K562 (cell line): ENCODE results near the gene PTTG2. TPM values are rescaled to one million over a fixed set of nuclear protein-coding genes. Genes with fewer than 3 reads are reported as not detected.

ENCODE experiments used
- ATAC-seq: fragments of 200-7000 bp; cut with Tn5 transposase; 3 replicates; pipeline ENCODE4 v1.9.1; 2020; ENCODE audit warnings: moderate library complexity
- BruUV-seq: library from RNA; stranded (reverse); fragments of 400-500 nt; replicated peaks from 2 replicates; lab custom pipeline; 2021; lab: Mats Ljungman, UMichigan
- CTCF ChIA-PET: fragments of 300-600 bp; formaldehyde crosslinking; extraction: SDS; loops from one replicate; lab custom pipeline; 2021; ENCODE audit warnings: low intra/inter-chr PET ratio; lab: Yijun Ruan, JAX
- POLR2A ChIA-PET: fragments of 300-600, 350-650 bp; sonication (Branson Sonifier 250); formaldehyde crosslinking; extraction: SDS; loops from one replicate; lab custom pipeline; 2021; ENCODE audit warnings: antibody characterized with exemption, inconsistent platforms; lab: Yijun Ruan, JAX
- DNase-seq, 4 experiments: peaks; one replicate each; pipeline versions ENCODE4 v3.0.0 to v3.0.0-alpha.2; 2011 to 2018; ENCODE audit warnings: low spot score in 3 of 4, mixed read lengths in 3 of 4; ENCODE audit errors: extremely low read depth in 1 of 4
- FAIRE-seq: peaks from 2 replicates; lab custom pipeline; 2011; peaks lifted over from hg19 to GRCh38; lab: Jason Lieb, UNC
- H2AFZ ChIP-seq: 2 replicates; pipeline ENCODE4 v1.6.0; 2011; ENCODE audit warnings: low read depth, low read length, control low read depth, inconsistent platforms
- H3K27ac ChIP-seq: fragments of 200-600 bp; 3 replicates; pipeline ENCODE4 v1.8.0; 2011; ENCODE audit warnings: low read depth, mild to moderate bottlenecking, control low read depth, inconsistent platforms, low read length, moderate library complexity, mixed read lengths; ENCODE audit errors: extremely low read depth
- H3K27me3 ChIP-seq, 2 experiments: fragments of 300-600 bp in 1 of 2; 2 replicates in 1 of 2; 3 replicates in 1 of 2; pipeline versions ENCODE4 v1.6.0 to v1.8.0; 2011; ENCODE audit warnings: inconsistent platforms in 2 of 2, low read length in 2 of 2, mild to moderate bottlenecking in 1 of 2, mixed read lengths in 1 of 2, moderate library complexity in 1 of 2; ENCODE audit not compliant: control insufficient read depth in 2 of 2, insufficient read depth in 2 of 2
- H3K36me3 ChIP-seq: fragments of 300-600 bp; 3 replicates; pipeline ENCODE4 v1.8.0; 2011; ENCODE audit warnings: mild to moderate bottlenecking, low read length, inconsistent platforms; ENCODE audit not compliant: control insufficient read depth, insufficient read depth
- H3K4me1 ChIP-seq, 2 experiments: fragments of 200-600 bp in 1 of 2; replicated peaks in 1 of 2; 2 replicates in 1 of 2; 3 replicates in 1 of 2; pipeline versions ENCODE4 v1.5.1 to v1.8.0; 2011; ENCODE audit warnings: inconsistent platforms in 2 of 2, low read length in 2 of 2, mild to moderate bottlenecking in 1 of 2, mixed read lengths in 1 of 2, moderate library complexity in 1 of 2; ENCODE audit not compliant: control insufficient read depth in 2 of 2, insufficient read depth in 2 of 2
- H3K4me2 ChIP-seq: 2 replicates; pipeline ENCODE4 v1.6.1; 2011; ENCODE audit warnings: low read length, control low read depth, inconsistent platforms, mixed read lengths; ENCODE audit not compliant: insufficient read depth
- H3K4me3 ChIP-seq: fragments of 200-600 bp; sonication (generic), shearing (Covaris generic); 2 replicates; pipeline ENCODE4 v1.5.1; 2016; ENCODE audit warnings: control low read depth, inconsistent platforms
- H3K79me2 ChIP-seq: fragments of 200-600 bp; 3 replicates; pipeline ENCODE4 v1.8.0; 2011; ENCODE audit warnings: low read length, inconsistent platforms; ENCODE audit not compliant: control insufficient read depth, insufficient read depth
- H3K9ac ChIP-seq, 2 experiments: 2 replicates each; pipeline versions ENCODE4 v1.6.0 to v1.6.1; 2011; ENCODE audit warnings: low read depth in 2 of 2, low read length in 2 of 2, control low read depth in 1 of 2, inconsistent platforms in 1 of 2, mild to moderate bottlenecking in 1 of 2, mixed read lengths in 1 of 2; ENCODE audit not compliant: insufficient read depth in 1 of 2
- H3K9me1 ChIP-seq: one replicate; pipeline ENCODE4 v1.6.0; 2011; ENCODE audit warnings: inconsistent platforms, mild to moderate bottlenecking, low read length, moderate library complexity; ENCODE audit not compliant: control insufficient read depth, insufficient read depth
- H3K9me3 ChIP-seq: replicated peaks from 2 replicates; pipeline ENCODE4 v1.5.1; 2011; ENCODE audit warnings: low read depth, low read length, inconsistent platforms; ENCODE audit not compliant: control insufficient read depth, insufficient read depth
- H4K20me1 ChIP-seq: replicated peaks from 2 replicates; pipeline ENCODE4 v1.6.1; 2011; ENCODE audit warnings: low read length, inconsistent platforms, mixed read lengths; ENCODE audit not compliant: control insufficient read depth, insufficient read depth
- ARID3A ChIP-seq: IDR thresholded peaks from 2 replicates; pipeline ENCODE4 v1.6.1; 2012; ENCODE audit warnings: low read depth, low read length, improper control_type of control experiment, borderline replicate concordance
- ETS1 ChIP-seq: conservative IDR thresholded peaks from 2 replicates; pipeline ENCODE4 v1.6.1; 2011; ENCODE audit warnings: low read depth, mild to moderate bottlenecking, low read length; ENCODE audit not compliant: control insufficient read depth
- HNRNPH1 ChIP-seq: fragments of 200-400 bp; formaldehyde crosslinking; optimal IDR thresholded peaks from 2 replicates; pipeline ENCODE3; 2017; ENCODE audit warnings: low read depth, mild to moderate bottlenecking, low read length, moderate library complexity
- NCOR1 ChIP-seq: fragments of 450-650 bp; IDR thresholded peaks from 2 replicates; pipeline ENCODE4 v1.6.1; 2016; ENCODE audit warnings: mild to moderate bottlenecking, moderate library complexity
- NONO ChIP-seq, 2 experiments: fragments of 200-400 bp in 1 of 2; fragments of 450-650 bp in 1 of 2; formaldehyde crosslinking in 1 of 2; IDR thresholded peaks; 2 replicates each; pipeline ENCODE4 v1.6.1; 2017; ENCODE audit warnings: low read depth in 2 of 2, mild to moderate bottlenecking in 2 of 2, moderate library complexity in 2 of 2, low read length in 1 of 2
- POLR2AphosphoS2 ChIP-seq: IDR thresholded peaks from 2 replicates; pipeline ENCODE4 v1.6.1; 2012; ENCODE audit warnings: low read length, improper control_type of control experiment
- RAD51 ChIP-seq: fragments of 450-650 bp; IDR thresholded peaks from 2 replicates; pipeline ENCODE4 v1.7.1; 2016; ENCODE audit warnings: low read depth, mild to moderate bottlenecking, borderline replicate concordance
- ZBTB17 ChIP-seq: fragments of 450-650 bp; formaldehyde crosslinking; IDR thresholded peaks from 2 replicates; pipeline ENCODE4 v1.4.0; 2020; ENCODE audit warnings: mild to moderate bottlenecking
- ZBTB8A ChIP-seq: fragments of 450-650 bp; IDR thresholded peaks from 2 replicates; pipeline ENCODE4 v1.6.1; 2018; ENCODE audit warnings: mild to moderate bottlenecking, moderate library complexity; ENCODE audit not compliant: partially characterized antibody
- ZNF143 ChIP-seq: sonication (generic); formaldehyde crosslinking; IDR thresholded peaks from 2 replicates; pipeline ENCODE4 v1.9.0; 2022; ENCODE audit warnings: mild to moderate bottlenecking, missing genetic modification reagents
- ZNF184 ChIP-seq: sonication (generic); formaldehyde crosslinking; IDR thresholded peaks from 2 replicates; pipeline ENCODE4 v1.5.0; 2020; ENCODE audit warnings: missing genetic modification reagents
- ZNF764 ChIP-seq: fragments of 250-450 bp; sonication (Bioruptor Pico); IDR thresholded peaks from 2 replicates; pipeline ENCODE4 v1.4.0; 2020; ENCODE audit warnings: low read depth, mild to moderate bottlenecking, moderate library complexity
- WGBS: fragments of 100-300 bp; shearing (Covaris generic); methylation state at CpG from one replicate; pipeline ENCODE4 v1.1.6; 2016; ENCODE audit warnings: low coverage, mixed read lengths; ENCODE audit not compliant: insufficient coverage; ENCODE audit errors: missing lambda C conversion rate; 5-methylcytosine and 5-hydroxymethylcytosine counted together
- in situ Hi-C: fragments of 300-500 bp; cut with MboI; formaldehyde crosslinking; loops from 4 replicates; pipeline ENCODE4 v1.15.0; 2018; ENCODE audit warnings: inconsistent platforms, mixed read lengths
- intact Hi-C: fragments of 100-400 bp; cut with micrococcal nuclease; formaldehyde crosslinking; loops from 2 replicates; pipeline ENCODE4 v1.14.2; 2022
- polyA plus RNA-seq, 8 experiments: library from polyadenylated mRNA; depleted of rRNA in 4 of 8; stranded (reverse) in 5 of 8; unstranded in 3 of 8; fragments of >200 nt; fragmentation: Nextera tagmentation in 2 of 8; fragmentation: Illumina TruSeq in 1 of 8; extraction: Ambion mirVana in 2 of 8; extraction: Trizol in 1 of 8; gene quantifications; 2 replicates each; pipeline versions ENCODE4 v1.2.1 to v1.2.3, GENCODE V29; 2011 to 2014; ENCODE audit warnings: inconsistent platforms in 1 of 8, missing spikeins in 1 of 8
- total RNA-seq, 7 experiments: library from RNA; depleted of rRNA in 6 of 7; stranded (reverse); fragments of >200 nt in 6 of 7; fragmentation: Illumina TruSeq in 2 of 7; extraction: Trizol in 2 of 7; gene quantifications; 2 replicates each; pipeline versions ENCODE4 v1.2.1 to v1.2.3, GENCODE V29; 2011 to 2021; ENCODE audit warnings: low replicate concordance in 1 of 7

Gene PTTG2
- total and polyA plus RNA-seq, 9 of the 15 experiments (the other 6 are each of a cell fraction or from before 2014, with no cell fraction given) = not detected

DNA sequence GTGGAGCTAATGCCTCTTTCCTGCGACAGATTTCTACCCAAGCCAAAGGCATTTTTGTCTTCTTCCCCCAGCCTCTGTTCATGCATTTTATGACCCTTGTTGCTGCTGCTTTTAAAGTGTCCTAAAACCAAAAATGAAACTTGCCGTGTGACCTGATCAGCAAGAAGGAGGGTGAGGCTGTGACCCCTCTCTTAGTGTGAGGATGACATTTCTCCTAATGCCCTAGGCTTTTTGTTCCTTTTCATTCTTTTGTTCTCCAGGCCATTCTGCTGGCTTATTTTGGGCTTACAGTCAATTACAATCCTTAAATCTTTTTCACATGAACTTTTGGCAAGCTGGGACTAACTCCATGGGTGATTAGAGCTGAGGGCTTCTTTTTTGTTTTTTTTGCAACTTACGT is 34.4 kb downstream of the PTTG2 start:
- no peak overlapping the region for H3K4me2 ChIP-seq
- H3K9me1 ChIP-seq = no peaks in the 10 kb centered on the region
- DNase-seq (no peak), FAIRE-seq (no peak), ATAC-seq (no peak)
- TF ChIP-seq ZNF143 (no peak), ZBTB17 (no peak), HNRNPH1 (no peak), ZNF764 (CRISPR knock-in tag) (no peak), NONO (IDR thresholded peaks at IDR 0.05; ENCODE audit: low read depth in 2 of 2, low read length in 1 of 2) (no peak), ZBTB8A (no peak), ZNF184 (CRISPR knock-in tag) (no peak), RAD51 (no peak), ARID3A (no peak), POLR2AphosphoS2 (no peak), ETS1 (no peak), NCOR1 (no peak)
- H3K4me1 ChIP-seq = peaks cover 3 to 7% of the 10 kb centered on the region in 2 experiments; a peak in 3 of 5 replicates
- no peak overlapping the region for H3K27ac ChIP-seq
- no TSS peak for BruUV-seq
- H4K20me1 ChIP-seq = peaks cover 6% of the 10 kb centered on the region; the same call in 1 of the 2 replicates
- CTCF ChIA-PET = no interaction called here
- H3K36me3 ChIP-seq = no peaks in the 10 kb centered on the region
- intact Hi-C loops = no loop called here
- H3K9me3 ChIP-seq = no peaks in the 10 kb centered on the region
- WGBS = 18% methylated on average over 3 of the region's 3 CpGs
- H3K27me3 ChIP-seq = peaks cover 11 to 12% of the 10 kb centered on the region in 2 experiments; a peak in 4 of 5 replicates
- no peak overlapping the region for H3K9ac ChIP-seq
- H3K79me2 ChIP-seq = no peaks in the 10 kb centered on the region
- POLR2A ChIA-PET = no interaction called here
- H2AFZ ChIP-seq = no peak overlapping the region
- no peak overlapping the region for H3K4me3 ChIP-seq
- in situ Hi-C loops = no loop called here
